HG03378 (cell line): ENCODE results near the gene BMPR1A.
"Not testable (repeated sequence)": the region's sequence is repeated elsewhere in the genome, so short reads cannot be mapped to it uniquely, and the experiment has no call there.

ENCODE experiments used
- ATAC-seq: cut with Tn5 transposase; IDR thresholded peaks from one replicate; pipeline ENCODE4 v1.9.1; 2021; ENCODE audit warnings: mild to moderate bottlenecking, moderate library complexity; ENCODE audit not compliant: unreplicated experiment

BMPR1A gene

DNA sequence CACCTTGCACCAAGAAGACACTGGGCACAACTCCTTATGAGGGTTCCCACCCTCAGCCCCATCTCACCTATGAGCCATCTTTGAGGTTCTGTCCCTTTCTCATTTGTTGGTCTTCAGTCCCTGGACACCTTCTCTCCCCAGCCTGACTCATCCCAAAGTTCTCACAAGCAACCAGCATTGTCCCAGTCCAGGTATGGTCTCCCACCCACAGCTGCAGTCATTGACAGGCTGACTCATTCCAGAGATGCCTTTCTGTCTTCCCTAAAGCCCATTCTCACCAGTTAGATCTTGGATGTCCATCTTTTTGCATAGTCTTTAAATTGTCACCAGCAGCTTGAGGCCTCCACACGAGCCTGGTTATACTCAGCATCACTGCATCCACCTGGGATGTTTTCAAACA, 26.7 kb upstream of the BMPR1A start:
- no peak for ATAC-seq

DNA sequence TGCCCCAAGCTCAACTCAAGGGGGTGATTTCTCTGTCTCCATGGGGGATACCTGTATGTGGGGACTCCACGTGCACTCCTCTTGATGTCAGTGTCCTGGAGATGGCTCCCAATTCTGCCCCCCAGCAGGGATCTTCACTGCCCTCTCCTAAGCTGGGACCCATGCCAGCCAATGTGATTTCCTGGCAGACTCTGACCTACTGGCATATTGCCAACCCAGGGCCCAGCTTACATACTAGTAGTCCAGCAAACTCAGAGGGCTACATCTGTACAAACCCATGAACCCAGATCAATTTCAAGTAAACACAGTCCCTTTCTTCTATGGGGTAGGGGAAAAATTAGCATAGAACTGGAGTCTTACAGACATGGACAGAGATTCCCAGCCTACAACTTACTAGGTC, 26.2 kb upstream of the BMPR1A start:
- no peak for ATAC-seq

DNA sequence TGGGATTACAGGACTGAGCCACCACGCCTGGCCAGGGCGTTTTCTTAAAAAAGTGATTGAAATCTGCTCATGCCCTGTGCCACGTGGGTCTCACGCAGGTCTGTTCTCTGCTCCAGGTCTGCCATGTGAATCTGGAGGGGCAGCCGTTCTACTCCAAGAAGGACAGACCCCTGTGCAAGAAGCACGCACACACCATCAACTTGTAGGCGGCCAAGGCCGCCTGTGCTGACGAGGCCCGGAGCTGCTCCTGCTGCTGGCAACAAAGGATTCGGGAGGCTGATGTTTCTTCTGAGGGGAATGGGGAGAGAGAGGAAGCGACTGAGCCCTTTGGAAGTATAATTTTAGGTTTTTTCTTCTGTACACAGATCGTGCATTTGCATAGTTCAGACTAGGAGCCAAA, 23.6 kb upstream of the BMPR1A start:
- ATAC-seq, result no peak

DNA sequence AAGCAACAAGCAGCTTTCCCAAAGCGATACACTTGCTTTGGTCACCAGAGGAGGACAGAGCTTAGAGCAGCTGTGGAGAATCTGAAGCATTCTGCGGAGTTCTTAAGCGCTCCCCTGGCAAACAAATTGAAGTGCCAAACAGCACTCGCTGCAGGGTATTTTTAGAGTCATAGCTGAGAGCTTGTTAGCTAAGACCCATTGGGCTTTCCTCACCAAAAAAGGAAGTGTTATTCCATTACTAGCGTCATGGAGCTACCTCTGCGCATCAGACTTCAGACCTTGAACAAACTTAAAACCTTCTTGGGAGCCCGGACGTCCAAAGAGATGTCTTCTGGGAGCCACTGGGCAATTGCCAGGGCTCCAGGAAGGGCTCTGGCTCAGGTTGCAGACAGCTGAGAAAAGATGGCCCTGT, 23.2 kb upstream of the BMPR1A start:
- ATAC-seq, result no peak

DNA sequence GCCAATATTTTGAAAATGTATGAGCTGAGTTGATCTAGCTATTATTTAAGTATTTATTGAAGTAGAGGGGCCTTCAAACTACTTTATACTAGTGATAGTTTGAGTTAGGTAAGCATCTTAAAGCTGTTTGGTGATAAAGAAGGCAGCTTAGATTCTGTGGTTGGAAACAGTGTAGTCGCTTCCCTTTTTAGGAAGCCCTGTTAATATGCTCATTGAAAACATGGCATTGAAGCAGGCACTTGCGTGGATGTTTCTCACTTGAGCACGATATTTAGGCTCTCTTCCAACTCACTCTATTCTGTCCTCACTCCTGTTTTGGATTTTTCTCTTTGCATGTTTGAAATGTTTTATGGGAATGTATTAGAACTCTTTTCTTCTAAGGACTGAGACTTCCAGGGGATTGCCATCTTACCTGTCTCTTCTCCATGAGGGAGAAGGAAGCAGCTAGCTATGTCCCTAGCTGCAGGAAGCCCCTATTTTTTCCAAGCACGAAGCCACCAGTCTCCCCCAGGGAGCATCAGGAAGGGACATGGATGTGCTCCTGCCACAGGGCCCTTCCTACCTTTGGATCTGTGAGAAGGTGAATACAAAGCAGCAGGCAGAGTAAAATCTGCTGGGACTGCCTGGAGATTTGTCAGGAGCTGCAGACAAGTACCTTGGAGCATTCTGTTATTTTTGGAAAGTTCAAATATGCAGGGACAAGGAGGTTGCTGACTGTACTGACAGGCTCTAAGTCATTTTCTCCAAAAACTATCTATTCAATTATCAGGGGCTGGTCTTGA, 22.0 kb upstream of the BMPR1A start:
- ATAC-seq, result no peak

DNA sequence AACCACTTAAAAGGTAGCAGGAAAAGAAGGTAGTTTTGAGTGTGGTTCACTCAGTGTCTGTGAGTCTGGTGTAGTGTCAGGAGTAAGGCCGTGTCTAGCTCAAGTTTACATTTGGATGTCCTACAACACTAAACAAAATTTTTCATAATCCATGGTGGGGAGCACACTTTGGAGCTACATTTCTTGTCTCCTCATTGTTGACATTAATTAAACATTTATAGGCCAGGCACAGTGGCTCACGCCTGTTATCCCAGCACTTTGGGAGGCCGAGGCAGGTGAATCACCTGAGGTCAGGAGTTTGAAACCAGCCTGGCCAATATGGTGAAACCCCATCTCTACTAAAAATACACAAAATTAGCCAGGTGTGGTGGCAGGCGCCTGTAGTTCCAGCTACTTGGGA, 21.1 kb upstream of the BMPR1A start:
- not testable (repeated sequence) for ATAC-seq

DNA sequence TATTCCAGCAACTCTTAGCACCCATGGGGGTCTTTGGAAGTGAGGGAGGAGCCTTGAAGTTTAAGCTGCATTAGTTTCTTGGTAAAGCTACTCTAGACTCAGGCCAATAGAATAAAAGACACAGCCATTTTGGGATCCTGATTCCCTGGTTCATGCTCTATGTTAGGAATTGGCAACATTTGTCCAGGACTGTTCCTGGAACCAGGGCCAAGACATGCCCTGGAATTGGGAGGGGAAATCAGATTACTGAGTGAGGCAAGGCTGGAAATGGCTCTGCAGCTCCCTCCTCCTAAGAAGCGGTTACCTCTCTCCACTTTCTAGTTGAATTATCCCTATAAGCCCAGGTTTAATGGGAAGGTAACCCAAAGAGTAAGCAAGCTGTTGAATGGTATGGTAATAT, 14.2 kb upstream of the BMPR1A start:
- ATAC-seq, result no peak

DNA sequence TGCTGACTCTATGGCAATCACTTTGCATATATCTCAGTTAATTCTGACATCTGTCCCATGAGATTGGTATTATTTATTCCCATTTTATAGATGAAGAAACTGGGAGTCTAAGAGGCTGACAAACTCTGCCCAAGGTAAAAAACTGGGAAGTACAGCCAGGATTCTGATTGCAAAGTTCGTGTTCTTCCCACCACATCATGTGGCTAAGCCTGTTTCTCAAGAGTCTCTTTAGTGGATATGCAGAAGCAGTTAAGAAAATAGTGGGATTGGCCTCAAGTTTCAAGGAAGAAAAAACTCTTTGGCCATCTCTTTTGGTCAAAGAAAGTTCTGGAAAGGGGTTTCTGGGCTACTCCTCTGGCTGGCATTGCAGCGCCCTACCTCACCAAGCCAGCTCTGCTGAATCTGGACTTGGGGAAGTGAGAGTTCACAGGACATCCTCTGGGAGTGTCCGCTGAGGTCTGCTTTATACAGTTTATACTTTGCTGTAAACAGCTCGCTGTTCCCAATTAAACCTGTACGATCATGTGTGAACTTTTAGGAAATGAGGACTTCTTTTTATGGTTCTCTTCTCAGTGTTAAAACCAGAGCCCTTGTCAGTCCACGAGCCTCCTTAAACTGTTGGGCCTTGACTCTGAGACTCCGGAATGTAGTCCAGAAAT, 12.2 kb upstream of the BMPR1A start:
- no peak for ATAC-seq

DNA sequence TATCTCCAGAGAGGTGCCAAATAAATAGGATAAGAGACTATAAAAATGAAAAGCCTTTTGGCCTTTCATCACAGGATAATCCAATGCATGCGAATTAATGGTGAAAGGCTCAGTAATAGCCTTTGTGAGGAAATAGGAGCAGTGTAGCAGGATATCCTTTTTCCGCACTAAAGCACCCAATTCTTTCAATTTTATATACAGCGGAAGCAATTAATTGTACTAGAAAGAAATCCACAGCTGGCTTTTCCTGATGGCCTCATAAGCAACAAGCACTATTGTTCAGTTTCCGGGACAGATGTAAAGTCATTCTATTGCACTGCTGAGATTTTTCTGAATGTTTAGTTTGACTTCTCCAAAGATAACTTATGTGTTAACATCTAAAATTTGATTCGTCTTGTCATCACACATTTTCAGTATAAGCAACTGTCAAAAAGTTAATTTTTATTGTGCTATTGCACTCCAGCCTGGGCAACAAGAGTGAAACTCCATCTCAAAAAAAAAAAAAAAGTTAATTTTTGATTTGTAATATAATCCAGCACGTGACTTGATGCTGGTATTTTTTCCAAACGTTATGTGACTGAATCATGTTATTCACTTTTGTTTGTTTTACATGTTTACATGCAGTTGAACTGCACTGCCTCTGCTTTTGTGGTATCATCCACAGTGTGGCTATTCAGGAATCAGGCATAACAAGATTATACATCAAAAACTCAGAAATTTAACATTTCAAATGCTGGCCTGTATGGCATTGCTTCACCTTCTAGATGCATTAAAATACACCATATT, 8.4 kb upstream of the BMPR1A start:
- no peak for ATAC-seq

DNA sequence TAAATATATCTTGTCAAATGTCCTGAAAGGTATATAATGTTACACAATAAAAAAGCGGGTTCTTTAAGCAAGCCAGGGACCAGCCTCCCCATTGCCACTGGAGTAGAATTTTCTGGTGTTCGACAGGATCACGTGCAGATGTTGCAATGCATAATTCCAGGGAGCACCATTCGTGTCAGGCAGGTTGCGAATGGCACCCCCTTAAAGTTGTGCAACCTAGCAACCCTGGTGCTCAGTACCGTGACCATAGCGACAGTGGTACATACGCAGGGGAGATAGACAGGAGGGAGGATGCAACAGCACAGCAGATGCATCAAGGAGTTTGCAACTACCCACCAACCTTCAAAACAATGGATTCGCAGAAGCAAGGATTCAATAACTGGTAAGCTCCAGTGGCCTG, 6.6 kb upstream of the BMPR1A start:
- ATAC-seq, result no peak

DNA sequence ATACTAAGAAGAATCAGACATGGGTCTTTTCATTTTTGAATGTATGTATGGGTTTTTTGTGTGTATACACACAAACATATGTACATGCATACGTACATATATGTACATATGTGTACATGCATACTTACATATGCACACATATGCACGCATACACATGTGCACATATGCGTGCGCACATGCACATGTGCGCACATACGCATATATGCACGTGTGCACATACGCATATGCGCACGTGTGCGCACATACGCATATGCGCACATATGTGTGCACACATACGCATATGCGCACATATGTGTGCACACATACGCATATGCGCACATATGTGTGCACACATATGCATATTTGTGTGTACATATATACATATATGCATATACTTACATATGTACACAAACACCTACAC, 4.9 kb upstream of the BMPR1A start:
- ATAC-seq, result no peak

DNA sequence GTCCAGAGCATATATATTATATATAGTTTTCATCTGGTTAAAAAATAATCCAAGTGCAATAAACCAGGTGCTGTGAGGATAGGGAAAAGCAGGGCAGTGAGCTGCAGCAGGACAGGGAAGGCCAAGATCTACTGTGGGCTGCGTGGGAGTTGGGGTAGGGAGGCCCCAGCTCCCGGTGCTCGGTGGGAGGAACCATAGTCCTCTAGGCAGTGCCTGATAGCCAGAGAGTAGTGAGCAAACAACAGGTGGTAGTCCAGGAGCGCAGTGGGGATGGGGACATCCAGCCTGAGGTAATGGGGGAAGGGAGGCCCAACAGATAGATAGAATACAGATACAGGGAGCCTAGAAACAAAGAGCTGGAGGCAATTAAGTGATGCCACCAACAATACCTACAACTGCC, 4.1 kb upstream of the BMPR1A start:
- no peak for ATAC-seq

DNA sequence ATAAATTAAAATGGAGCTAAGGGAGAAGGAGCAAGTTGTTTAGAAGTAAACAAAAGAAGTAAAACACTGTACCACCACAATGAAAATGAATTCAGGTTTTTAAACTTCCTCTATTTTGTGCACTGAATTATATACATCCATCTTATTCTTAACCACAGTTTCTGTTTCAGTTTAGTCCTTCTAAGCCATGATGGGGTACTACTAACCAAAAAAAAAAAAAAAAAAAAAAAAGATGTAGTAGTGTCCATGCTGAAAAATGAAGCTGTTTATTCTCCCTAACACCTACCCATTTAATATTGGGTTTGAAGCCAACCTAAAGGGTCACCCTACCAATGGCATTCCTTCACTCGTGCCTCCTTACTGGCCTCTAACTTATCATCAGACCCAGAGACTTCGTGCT, 3.4 kb upstream of the BMPR1A start:
- ATAC-seq, result no peak

DNA sequence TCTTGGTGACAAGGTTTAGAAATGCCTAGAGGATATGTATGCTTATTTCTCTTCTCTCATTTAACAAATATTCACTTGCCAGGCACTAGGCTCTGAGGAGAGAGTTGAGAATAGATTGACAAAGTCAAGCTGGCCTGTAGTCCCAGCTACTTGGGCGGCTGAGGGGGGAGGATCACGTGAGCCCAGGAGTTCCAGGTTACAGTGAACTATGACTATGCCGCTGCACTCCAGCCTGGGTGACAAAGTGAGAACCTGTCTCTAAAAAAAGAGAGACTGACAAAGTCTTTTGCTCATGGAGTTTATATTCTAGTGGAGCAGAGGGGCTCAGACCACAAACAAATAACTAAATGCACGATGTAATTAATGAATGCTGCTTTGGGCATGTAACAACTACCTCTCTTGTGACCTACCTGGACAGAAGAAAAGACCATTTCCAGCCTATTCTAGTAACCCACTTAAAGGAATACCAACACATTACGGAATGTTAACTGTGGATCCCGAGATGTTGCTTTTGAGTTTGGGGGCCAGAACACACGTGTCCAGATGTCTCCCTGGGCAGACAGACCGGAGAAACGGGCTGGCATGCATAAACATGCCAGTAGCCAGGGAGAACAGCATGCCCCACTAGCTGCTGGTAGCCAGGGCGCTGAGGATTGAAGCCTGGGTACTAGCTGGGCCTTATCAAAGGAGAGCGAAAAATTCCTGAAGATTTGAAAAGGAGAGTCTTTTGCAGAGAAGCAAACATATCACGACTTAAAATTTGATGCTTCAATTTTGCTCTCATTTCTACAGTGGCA, 2.6 kb upstream of the BMPR1A start:
- no peak for ATAC-seq

DNA sequence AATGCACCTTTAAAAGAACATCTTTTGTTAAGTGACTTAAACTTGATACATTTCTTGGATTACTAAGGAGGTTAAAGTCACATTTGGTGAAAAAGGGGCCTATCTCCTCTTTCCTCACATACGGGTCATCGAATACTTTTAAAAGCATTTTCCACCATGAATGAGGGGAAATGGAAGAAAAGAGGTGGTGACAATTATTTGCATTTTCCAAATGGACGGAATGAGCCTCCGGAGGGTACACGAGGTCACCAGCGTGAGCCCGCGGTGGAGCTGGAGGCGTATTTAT, 1.0 kb upstream of the BMPR1A start:
- peak; percentile 13 for ATAC-seq

DNA sequence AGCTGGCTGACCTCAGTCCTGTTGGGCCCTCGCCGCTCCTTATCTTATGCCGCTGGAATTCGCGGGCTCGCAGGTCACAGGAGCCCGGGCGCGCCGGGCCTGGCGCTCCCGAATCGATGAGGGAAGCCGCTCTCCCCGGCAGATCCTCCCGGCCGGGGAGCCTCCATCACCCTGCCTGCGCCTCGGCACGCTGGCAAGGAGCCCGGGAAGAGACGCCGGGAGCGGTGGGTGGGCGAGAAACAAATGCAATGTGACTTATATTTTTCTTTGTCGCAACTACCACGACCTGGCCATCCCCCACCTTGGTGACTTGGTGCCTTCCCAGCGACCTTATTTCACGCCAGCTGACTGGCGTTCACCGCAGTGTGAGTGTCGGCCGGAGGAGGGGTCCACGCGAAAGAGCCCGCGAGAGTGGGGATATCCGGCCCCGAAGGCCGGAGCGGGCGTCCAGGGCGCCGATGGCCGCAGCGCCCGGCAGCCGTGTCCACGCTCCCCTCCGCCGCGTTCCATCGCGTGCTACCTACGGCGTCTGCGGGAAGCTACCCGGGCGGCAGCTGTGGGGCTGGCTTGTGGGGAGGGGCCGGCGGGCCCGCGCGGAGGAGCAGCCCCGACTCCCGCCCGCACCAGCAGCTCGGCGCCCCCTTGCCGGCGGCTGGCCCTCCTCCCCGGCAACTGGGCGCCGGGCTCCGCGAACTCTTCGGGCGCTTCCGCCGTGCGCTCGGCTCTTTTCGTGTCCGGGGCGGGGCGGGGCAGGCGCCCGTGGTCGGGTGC, 494 bp upstream of the BMPR1A start:
- ATAC-seq, result peak; percentile 42

DNA sequence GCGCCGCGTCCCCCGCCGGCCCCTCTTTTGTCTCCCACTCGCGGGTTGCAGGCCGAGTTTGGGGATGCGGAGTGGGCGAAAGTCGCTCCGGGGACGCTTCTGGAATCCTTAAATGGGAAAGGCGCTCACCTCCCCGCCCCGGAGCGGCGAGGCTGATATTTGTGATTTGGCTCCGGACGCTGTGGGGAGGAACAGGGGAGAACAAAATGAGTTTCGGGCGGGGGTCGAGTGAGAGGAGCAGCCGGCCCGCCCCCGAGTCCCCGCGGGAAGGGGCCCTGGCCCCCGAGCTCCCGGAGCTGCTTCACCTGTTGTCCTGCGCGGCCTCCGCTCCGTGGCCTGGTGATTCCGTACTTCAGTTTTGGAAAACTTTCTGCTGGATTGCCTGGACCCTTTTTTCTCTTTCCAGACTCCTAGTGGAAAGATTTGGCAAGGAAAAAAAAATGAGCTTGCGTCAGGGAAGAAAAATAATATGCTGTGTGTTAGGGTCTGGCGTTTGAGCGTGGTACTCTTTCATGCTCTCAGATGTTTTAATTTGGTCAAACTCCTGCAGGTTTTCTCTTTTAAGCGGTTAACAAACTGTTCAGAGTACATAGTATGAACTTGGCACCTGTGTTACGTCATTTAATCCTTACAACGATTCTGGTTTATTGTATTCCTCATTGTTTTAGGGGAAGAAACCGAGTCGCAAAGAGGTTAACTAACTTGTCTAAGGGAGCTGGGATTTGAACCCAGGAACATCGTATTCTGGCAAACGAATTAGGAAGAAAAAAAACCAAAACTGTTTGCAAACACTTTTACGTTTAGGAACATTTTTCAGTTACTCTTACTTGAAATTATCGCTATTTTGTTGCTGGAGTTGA, 924 bp downstream of the BMPR1A start:
- no peak for ATAC-seq

DNA sequence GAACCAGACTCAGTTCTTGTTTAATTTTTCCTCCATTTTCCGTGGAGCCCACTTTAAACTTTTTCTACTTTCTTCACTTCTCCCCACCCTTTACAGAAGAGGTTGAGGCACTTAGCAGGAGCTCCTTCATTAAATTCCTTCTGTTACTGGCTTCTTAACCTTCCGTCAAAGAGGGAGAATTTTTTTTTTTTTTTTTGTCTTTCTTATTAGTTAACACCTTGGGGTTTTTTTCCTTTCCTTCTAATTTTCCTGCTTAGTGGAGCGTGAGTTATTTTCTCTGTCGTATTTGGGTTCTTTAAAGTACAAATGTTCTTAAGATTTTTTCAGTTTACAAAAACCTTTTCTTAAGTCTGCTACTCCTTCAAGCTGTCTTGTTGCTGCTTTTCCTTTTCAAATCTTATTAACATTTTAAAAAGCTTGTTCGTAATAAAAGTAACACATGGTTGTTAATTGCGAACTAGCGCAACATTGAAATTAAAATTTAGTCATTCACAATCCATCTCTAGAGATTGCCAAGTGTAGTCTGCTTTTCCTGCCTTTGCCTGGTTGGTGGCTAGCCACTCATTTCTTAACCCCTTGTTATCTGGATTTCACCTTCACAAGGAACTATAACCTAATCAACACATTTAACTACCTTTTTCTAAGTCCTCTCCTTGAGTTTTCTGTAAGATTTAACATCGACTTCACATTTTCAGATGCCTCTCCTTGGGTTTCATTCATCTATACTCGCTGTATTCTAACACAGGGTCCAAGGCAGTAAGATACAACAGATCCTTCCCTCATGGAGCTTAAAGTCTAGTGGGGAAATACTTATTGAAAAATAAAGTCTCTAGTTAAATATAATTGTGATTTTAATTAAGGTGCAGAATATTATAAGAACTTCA, 2.0 kb downstream of the BMPR1A start:
- no peak for ATAC-seq
